GM20000 (cell line): ENCODE data around the gene HRAS.

Experiments
- DNase-seq: peaks from one replicate; pipeline ENCODE4 v3.0.0; 2012; ENCODE audit warnings: low spot score
- CTCF ChIP-seq: IDR thresholded peaks from 2 replicates; pipeline ENCODE4 v1.5.1; 2012; ENCODE audit warnings: mild to moderate bottlenecking, control low read depth; ENCODE audit errors: extremely low read depth, missing control alignments

The HRAS gene

GRCh38 chr11:494761-495536 lies 40.4 kb downstream of the HRAS start:
- peak; percentile 34 for DNase-seq
- no peak for TF ChIP-seq CTCF

- TF ChIP-seq CTCF = no peak
- peak; percentile 36 for DNase-seq
Measured at GRCh38 chr11:492427-493226, 42.7 kb downstream of the HRAS start.

- DNase-seq = peak; percentile 9
- TF ChIP-seq CTCF = no peak
Measured at GRCh38 chr11:491358-491757, 44.0 kb downstream of the HRAS start.

- DNase-seq = peak; percentile 28
- TF ChIP-seq CTCF = no peak
Measured at GRCh38 chr11:490930-491260, 44.5 kb downstream of the HRAS start.

- DNase-seq = no peak
Measured at GRCh38 chr11:490186-490929, 45.0 kb downstream of the HRAS start.

GRCh38 chr11:489610-490185 lies 45.7 kb downstream of the HRAS start:
- no peak for TF ChIP-seq CTCF
- peak; percentile 17 for DNase-seq

More at GRCh38 chr11:490186-490929, 45.0 kb downstream of the HRAS start:
- TF ChIP-seq CTCF = no peak

- TF ChIP-seq CTCF = no peak
Measured at GRCh38 chr11:488992-489391, 46.4 kb downstream of the HRAS start.

More at GRCh38 chr11:488992-489391, 46.4 kb downstream of the HRAS start:
- no peak for DNase-seq
